OCI-LY1 (cell line): Measurements from ENCODE around the gene ROBO1.

Experiments
- EZH2 ChIP-seq: fragments of 200-600 bp; sonication (generic), shearing (Covaris generic); IDR thresholded peaks from 2 replicates; pipeline ENCODE4 v1.8.0; 2017; ENCODE audit warnings: borderline replicate concordance, mixed run types, mild to moderate bottlenecking, antibody characterized with exemption, low read length, moderate library complexity, mixed read lengths
- TF ChIP-seq, protein P1 (sequence below): fragments of 200-600 bp; sonication (generic), shearing (Covaris generic); IDR thresholded peaks from 2 replicates; pipeline ENCODE4 v1.5.1; 2017; ENCODE audit warnings: mild to moderate bottlenecking, antibody characterized with exemption, low read length, moderate library complexity, mixed read lengths

DNA sequence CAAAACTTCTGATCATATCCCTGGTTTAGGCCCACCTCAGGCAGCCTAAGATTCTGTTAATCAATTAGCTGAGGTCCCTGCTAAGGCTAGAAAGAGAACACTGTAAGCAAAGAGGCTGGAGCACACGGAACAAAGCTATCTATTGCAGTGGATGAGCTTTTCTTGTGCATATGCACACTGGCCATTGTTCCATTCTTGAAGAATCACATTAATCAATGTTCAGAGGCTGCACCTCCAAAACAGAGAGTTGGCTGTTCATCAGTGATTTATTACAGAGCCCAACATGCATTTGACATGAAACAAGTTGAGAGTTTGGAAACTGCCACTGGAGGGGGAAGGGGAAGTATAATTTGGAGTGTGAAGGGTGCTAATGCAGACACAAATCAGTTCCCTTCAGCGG is 873.0 kb downstream of the ROBO1 start:
- TF ChIP-seq, protein P1, sequence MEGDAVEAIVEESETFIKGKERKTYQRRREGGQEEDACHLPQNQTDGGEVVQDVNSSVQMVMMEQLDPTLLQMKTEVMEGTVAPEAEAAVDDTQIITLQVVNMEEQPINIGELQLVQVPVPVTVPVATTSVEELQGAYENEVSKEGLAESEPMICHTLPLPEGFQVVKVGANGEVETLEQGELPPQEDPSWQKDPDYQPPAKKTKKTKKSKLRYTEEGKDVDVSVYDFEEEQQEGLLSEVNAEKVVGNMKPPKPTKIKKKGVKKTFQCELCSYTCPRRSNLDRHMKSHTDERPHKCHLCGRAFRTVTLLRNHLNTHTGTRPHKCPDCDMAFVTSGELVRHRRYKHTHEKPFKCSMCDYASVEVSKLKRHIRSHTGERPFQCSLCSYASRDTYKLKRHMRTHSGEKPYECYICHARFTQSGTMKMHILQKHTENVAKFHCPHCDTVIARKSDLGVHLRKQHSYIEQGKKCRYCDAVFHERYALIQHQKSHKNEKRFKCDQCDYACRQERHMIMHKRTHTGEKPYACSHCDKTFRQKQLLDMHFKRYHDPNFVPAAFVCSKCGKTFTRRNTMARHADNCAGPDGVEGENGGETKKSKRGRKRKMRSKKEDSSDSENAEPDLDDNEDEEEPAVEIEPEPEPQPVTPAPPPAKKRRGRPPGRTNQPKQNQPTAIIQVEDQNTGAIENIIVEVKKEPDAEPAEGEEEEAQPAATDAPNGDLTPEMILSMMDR, result no peak
- TF ChIP-seq EZH2, result no peak
